Measurements from ENCODE around the gene E4F1.

Gene E4F1

GRCh38 chr16:2284797-2285576 lies 61.6 kb downstream of the E4F1 start:
- Histone ChIP-seq H3K36me3 (ENCODE audit: control insufficient read depth in 2 of 2, insufficient read depth in 2 of 2, low read length in 2 of 2) (peaks cover 13 to 23% of the 10 kb centered on the region in 2 donors), H3K4me3 (ENCODE audit: low read length in 2 of 2) (no peak overlapping the region), H3K27ac (ENCODE audit: low read length) (no peak overlapping the region), H3K9me3 (ENCODE audit: control insufficient read depth in 2 of 2, low read length in 2 of 2) (no peaks in the 10 kb centered on the region), H3K27me3 (ENCODE audit: control insufficient read depth in 1 of 2, insufficient read depth in 2 of 2, low read length in 2 of 2) (no peaks in the 10 kb centered on the region), H3K9ac (ENCODE audit: low read length in 2 of 2) (no peak overlapping the region), H3K4me1 (ENCODE audit: control insufficient read depth, insufficient read depth, low read length) (no peaks in the 10 kb centered on the region)

Data from stomach smooth muscle (tissue), 2 donors.